Ishikawa (cell line): ENCODE data around the gene SLC16A7.

ENCODE experiments used
- CEBPB ChIP-seq: IDR thresholded peaks from 2 replicates; pipeline ENCODE4 v1.6.1; 2012
- CREB1 ChIP-seq: IDR thresholded peaks from 2 replicates; pipeline ENCODE4 v1.6.1; 2012; ENCODE audit warnings: low read depth
- EGR1 ChIP-seq: IDR thresholded peaks from 2 replicates; pipeline ENCODE4 v1.6.1; 2012
- EP300 ChIP-seq: IDR thresholded peaks from 2 replicates; pipeline ENCODE4 v1.6.1; 2012; ENCODE audit warnings: borderline replicate concordance
- FOXM1 ChIP-seq: IDR thresholded peaks from 2 replicates; pipeline ENCODE4 v1.6.1; 2012; ENCODE audit warnings: low read depth, borderline replicate concordance
- NFIC ChIP-seq: IDR thresholded peaks from 2 replicates; pipeline ENCODE4 v1.6.1; 2012
- RAD21 ChIP-seq: IDR thresholded peaks from 2 replicates; pipeline ENCODE4 v1.6.1; 2012; ENCODE audit warnings: low read depth
- TAF1 ChIP-seq: IDR thresholded peaks from 2 replicates; pipeline ENCODE4 v1.6.1; 2012; ENCODE audit warnings: low read depth, mild to moderate bottlenecking
- TCF12 ChIP-seq: IDR thresholded peaks from 2 replicates; pipeline ENCODE4 v1.6.1; 2012; ENCODE audit warnings: low read depth
- TEAD4 ChIP-seq: IDR thresholded peaks from 2 replicates; pipeline ENCODE4 v1.6.1; 2012
- YY1 ChIP-seq: IDR thresholded peaks from 2 replicates; pipeline ENCODE4 v1.6.1; 2012; ENCODE audit warnings: low read depth
- ZBTB7A ChIP-seq: IDR thresholded peaks from 2 replicates; pipeline ENCODE4 v1.6.1; 2012; ENCODE audit warnings: low read depth
- TF ChIP-seq, protein P1 (sequence below): IDR thresholded peaks from 2 replicates; pipeline ENCODE4 v1.6.1; 2012
- TF ChIP-seq, protein P2 (sequence below): IDR thresholded peaks from 2 replicates; pipeline ENCODE4 v1.6.1; 2012
- TF ChIP-seq, protein P3 (sequence below): IDR thresholded peaks from 2 replicates; pipeline ENCODE4 v1.6.1; 2012; ENCODE audit warnings: low read depth, mild to moderate bottlenecking

SLC16A7 gene

DNA sequence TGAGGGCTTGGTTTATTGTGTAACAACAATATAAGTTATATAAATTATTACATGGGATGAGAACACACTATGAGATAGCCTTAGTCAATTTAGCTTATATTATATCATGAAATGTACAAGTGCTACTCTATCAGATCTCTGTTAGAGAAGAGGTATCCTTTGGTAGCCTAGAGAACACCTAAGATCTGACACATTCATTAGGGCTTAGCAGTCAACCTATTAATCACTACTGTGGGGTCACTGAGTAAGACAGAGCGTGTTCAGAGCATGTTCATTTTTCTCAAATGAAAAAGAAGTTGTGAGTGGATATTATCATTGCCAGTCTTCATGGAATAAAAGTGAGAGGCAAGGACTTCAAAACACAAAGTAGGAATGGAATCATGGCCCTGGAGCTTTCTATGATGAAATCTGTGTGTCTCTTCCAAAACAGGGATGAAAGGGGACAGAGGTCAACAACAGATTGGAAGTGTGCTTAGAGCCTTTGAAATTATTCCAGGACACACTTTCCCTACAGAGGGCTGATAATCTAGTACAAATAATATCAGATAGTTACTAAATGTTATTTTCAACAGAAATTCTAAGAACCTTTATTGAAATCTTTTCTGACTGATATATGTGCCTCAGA is 114.3 kb downstream of the SLC16A7 start:
- TF ChIP-seq, protein P1, sequence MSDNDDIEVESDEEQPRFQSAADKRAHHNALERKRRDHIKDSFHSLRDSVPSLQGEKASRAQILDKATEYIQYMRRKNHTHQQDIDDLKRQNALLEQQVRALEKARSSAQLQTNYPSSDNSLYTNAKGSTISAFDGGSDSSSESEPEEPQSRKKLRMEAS, result no peak
- TF ChIP-seq EP300, result no peak
- TF ChIP-seq YY1, result no peak

DNA sequence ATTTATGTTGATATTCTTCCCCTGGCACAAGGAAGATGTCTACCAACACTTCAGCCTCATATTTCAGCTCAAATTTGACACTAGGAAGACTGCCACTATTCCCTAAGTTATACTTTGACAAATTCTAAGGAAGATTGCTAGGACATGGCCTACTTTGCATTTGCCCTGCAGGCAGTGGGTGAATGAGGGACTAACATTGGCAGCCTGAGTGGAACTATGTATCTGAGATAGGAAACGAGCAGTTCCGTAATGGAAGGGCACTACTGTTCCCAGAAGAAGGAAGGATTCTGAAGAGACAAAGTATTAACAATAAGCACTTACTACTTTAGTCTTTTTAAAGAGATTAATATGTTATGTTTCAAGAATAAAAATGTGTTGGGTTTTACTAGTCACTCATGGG is 115.1 kb downstream of the SLC16A7 start:
- TF ChIP-seq, protein P2, sequence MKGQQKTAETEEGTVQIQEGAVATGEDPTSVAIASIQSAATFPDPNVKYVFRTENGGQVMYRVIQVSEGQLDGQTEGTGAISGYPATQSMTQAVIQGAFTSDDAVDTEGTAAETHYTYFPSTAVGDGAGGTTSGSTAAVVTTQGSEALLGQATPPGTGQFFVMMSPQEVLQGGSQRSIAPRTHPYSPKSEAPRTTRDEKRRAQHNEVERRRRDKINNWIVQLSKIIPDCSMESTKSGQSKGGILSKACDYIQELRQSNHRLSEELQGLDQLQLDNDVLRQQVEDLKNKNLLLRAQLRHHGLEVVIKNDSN, result no peak
- no peak for TF ChIP-seq NFIC
- no peak for TF ChIP-seq FOXM1
- no peak for TF ChIP-seq RAD21
- TF ChIP-seq, protein P3, sequence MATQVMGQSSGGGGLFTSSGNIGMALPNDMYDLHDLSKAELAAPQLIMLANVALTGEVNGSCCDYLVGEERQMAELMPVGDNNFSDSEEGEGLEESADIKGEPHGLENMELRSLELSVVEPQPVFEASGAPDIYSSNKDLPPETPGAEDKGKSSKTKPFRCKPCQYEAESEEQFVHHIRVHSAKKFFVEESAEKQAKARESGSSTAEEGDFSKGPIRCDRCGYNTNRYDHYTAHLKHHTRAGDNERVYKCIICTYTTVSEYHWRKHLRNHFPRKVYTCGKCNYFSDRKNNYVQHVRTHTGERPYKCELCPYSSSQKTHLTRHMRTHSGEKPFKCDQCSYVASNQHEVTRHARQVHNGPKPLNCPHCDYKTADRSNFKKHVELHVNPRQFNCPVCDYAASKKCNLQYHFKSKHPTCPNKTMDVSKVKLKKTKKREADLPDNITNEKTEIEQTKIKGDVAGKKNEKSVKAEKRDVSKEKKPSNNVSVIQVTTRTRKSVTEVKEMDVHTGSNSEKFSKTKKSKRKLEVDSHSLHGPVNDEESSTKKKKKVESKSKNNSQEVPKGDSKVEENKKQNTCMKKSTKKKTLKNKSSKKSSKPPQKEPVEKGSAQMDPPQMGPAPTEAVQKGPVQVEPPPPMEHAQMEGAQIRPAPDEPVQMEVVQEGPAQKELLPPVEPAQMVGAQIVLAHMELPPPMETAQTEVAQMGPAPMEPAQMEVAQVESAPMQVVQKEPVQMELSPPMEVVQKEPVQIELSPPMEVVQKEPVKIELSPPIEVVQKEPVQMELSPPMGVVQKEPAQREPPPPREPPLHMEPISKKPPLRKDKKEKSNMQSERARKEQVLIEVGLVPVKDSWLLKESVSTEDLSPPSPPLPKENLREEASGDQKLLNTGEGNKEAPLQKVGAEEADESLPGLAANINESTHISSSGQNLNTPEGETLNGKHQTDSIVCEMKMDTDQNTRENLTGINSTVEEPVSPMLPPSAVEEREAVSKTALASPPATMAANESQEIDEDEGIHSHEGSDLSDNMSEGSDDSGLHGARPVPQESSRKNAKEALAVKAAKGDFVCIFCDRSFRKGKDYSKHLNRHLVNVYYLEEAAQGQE, result no peak
- no peak for TF ChIP-seq TCF12
- TF ChIP-seq, protein P1, result no peak
- no peak for TF ChIP-seq EP300
- no peak for TF ChIP-seq EGR1
- TF ChIP-seq CREB1, result no peak
- no peak for TF ChIP-seq YY1
- TF ChIP-seq CEBPB, result no peak
- TF ChIP-seq TEAD4, result no peak
- no peak for TF ChIP-seq TAF1
- no peak for TF ChIP-seq ZBTB7A

DNA sequence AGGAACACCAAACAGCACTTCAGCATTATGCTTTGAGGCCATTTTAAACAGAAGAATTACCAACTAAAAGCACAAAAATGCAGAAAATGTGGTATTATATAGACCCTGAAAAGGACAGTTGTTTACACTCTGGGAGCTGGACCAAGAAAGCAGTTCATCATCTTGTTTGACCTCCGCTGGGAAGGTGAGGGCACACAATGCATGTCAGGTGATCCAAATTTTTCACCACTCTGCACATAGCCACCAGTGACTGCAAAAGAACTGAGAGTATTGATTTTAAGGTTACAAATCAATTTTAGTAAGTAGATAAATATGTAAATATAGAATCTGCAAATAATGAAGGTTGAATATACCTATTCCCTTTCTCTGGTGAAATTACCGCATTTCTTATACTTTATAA is 119.6 kb downstream of the SLC16A7 start:
- TF ChIP-seq TAF1 (no peak), YY1 (no peak), EP300 (no peak), NFIC (no peak), RAD21 (no peak), CREB1 (no peak), ZBTB7A (no peak)
- TF ChIP-seq, protein P3, result no peak

DNA sequence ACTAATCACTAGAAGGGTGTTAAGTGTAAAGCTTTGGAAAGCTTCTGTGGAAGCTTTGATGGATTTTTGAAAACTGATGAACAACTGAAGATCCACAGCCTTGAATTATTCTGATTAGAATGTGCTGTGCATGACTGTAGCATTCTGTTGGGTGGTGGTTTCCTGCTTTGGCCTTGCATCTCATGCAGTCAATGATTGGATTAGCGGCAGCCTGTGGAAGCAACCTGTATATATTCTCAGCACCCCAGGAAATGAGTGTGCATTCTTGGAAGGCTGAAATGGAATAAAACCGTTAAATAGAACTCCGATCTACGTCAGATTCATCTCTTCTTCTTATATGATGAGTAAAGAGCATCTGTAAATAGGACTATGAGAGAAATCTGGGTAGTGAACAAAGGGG is 120.2 kb downstream of the SLC16A7 start:
- TF ChIP-seq NFIC, result no peak

DNA sequence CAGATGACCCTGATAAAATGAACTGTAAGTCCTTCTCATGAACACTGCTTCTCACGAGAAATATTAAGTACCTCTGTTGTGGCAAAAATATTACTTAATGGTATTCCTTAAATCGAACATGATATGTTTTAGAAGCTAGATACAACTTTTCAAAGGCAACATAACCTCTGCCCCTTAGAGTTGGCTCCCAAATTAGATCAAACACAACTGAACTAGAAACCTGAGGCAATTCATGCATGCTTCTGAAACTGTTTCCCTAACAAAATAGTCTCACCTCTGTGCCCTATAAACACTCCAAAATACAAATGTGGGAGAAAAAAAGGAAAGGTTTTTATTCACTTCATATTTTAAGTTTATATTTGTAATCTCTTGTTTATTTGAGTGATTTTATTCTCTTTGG is 121.6 kb downstream of the SLC16A7 start:
- TF ChIP-seq FOXM1, result no peak
- no peak for TF ChIP-seq TAF1
- TF ChIP-seq ZBTB7A, result no peak
- no peak for TF ChIP-seq EGR1
- TF ChIP-seq, protein P3, result no peak
- TF ChIP-seq TCF12, result no peak
- TF ChIP-seq, protein P1, result no peak
- no peak for TF ChIP-seq YY1
- TF ChIP-seq RAD21, result no peak
- TF ChIP-seq NFIC, result no peak
- no peak for TF ChIP-seq CEBPB
- no peak for TF ChIP-seq CREB1
- no peak for TF ChIP-seq TEAD4
- TF ChIP-seq, protein P2, result no peak
- no peak for TF ChIP-seq EP300
